GM18519 (cell line): ENCODE data around the gene FAM3B.
"Not testable (repeated sequence)": the region's sequence is repeated elsewhere in the genome, so short reads cannot be mapped to it uniquely, and the experiment has no call there.

ENCODE experiments used
- ATAC-seq: cut with Tn5 transposase; IDR thresholded peaks from one replicate; pipeline ENCODE4 v1.9.1; 2021; ENCODE audit warnings: mild to moderate bottlenecking, moderate library complexity; ENCODE audit not compliant: unreplicated experiment, low FRiP score

Gene FAM3B

GRCh38 chr21:41316200-41317062 is at the start of gene FAM3B:
FAM3B (plus strand) TSS chr21:41316801; CDS start chr21:41316880, 79 bp downstream.
- ATAC-seq, result no peak

- ATAC-seq, result no peak
Measured at GRCh38 chr21:41267346-41267745, 49.3 kb upstream of the FAM3B start.

- no peak for ATAC-seq
Measured at GRCh38 chr21:41269535-41269934, 47.1 kb upstream of the FAM3B start.

GRCh38 chr21:41277196-41277595 is 39.4 kb upstream of the FAM3B start:
- ATAC-seq, result no peak

GRCh38 chr21:41277846-41278245 is 38.8 kb upstream of the FAM3B start:
- no peak for ATAC-seq

- ATAC-seq, result no peak
Measured at GRCh38 chr21:41280115-41280919, 36.3 kb upstream of the FAM3B start.

GRCh38 chr21:41282412-41282811 is 34.2 kb upstream of the FAM3B start:
- no peak for ATAC-seq

GRCh38 chr21:41283211-41283818 is 33.3 kb upstream of the FAM3B start:
- peak; percentile 83 for ATAC-seq

GRCh38 chr21:41289431-41289830 is 27.2 kb upstream of the FAM3B start:
- no peak for ATAC-seq

GRCh38 chr21:41290106-41290799 is 26.3 kb upstream of the FAM3B start:
- no peak for ATAC-seq

- no peak for ATAC-seq
Measured at GRCh38 chr21:41294548-41295231, 21.9 kb upstream of the FAM3B start.

GRCh38 chr21:41295721-41296254 is 20.8 kb upstream of the FAM3B start:
- no peak for ATAC-seq

- no peak for ATAC-seq
Measured at GRCh38 chr21:41302976-41303375, 13.6 kb upstream of the FAM3B start.

GRCh38 chr21:41304068-41304720 is 12.4 kb upstream of the FAM3B start:
- no peak for ATAC-seq

- no peak for ATAC-seq
Measured at GRCh38 chr21:41307219-41307618, 9.4 kb upstream of the FAM3B start.

GRCh38 chr21:41313285-41314164 is 3.1 kb upstream of the FAM3B start:
- not testable (repeated sequence) for ATAC-seq

GRCh38 chr21:41315726-41316125 is 875 bp upstream of the FAM3B start:
- ATAC-seq, result no peak

GRCh38 chr21:41317063-41317392 is 427 bp downstream of the FAM3B start:
- no peak for ATAC-seq
